Esophagus squamous epithelium (tissue), 5 donors: Measurements from ENCODE around the gene SUCLA2. TPM values are rescaled to one million over a fixed set of nuclear protein-coding genes. Genes with fewer than 3 reads are reported as not detected.

ENCODE experiments used
- DNase-seq: peaks from one replicate; lab custom pipeline; 2025; lab: John Stamatoyannopoulos, UW
- H3K27ac ChIP-seq, 4 donors: fragments of 200-600 bp; sonication (generic); one replicate each; pipeline ENCODE4 v1.5.1; 2016 to 2019; ENCODE audit warnings: mild to moderate bottlenecking in 1 of 4
- H3K27me3 ChIP-seq, 4 donors: fragments of 200-600 bp; sonication (generic); 1 replicate in 3 of 4; 2 replicates in 1 of 4; pipeline versions ENCODE4 v1.5.1 to v1.6.0; 2017 to 2021; ENCODE audit warnings: antibody characterized with exemption in 1 of 4
- H3K36me3 ChIP-seq, 3 donors: fragments of 200-600 bp; sonication (generic); one replicate each; pipeline ENCODE4 v1.5.1; 2016 to 2019
- H3K4me1 ChIP-seq, 3 donors: fragments of 200-600 bp; sonication (generic); one replicate each; pipeline ENCODE4 v1.5.1; 2017 to 2019
- H3K4me3 ChIP-seq, 4 donors: fragments of 200-600 bp; sonication (generic); 1 replicate in 3 of 4; 2 replicates in 1 of 4; pipeline ENCODE4 v1.5.1; 2016 to 2019; ENCODE audit warnings: mild to moderate bottlenecking in 2 of 4, moderate library complexity in 1 of 4
- H3K9me3 ChIP-seq, 3 donors: fragments of 200-600 bp; sonication (generic); one replicate each; pipeline ENCODE4 v1.5.1; 2016 to 2019
- POLR2A ChIP-seq, 4 donors: fragments of 450-650 bp; IDR thresholded peaks; one replicate each; pipeline ENCODE4 v1.6.1; 2017; ENCODE audit warnings: antibody characterized with exemption in 4 of 4, mild to moderate bottlenecking in 4 of 4, moderate library complexity in 3 of 4
- WGBS, 2 donors: methylation state at CpG; one replicate each; pipeline ENCODE4 v1.1.5; 2018; 5-methylcytosine and 5-hydroxymethylcytosine counted together
- intact Hi-C: fragments of 100-400 bp; cut with DNase I; formaldehyde crosslinking; loops from one replicate; pipeline ENCODE4 v1.15.0; 2022
- total RNA-seq, 4 donors: library from RNA; depleted of rRNA; stranded (reverse); fragments of >200 nt; gene quantifications; one replicate each; pipeline ENCODE4 v1.1.0, GENCODE V29; 2016
- TF ChIP-seq, protein P1 (sequence below), 6 experiments: fragments of 450-650 bp in 4 of 6; fragments of 200-600 bp in 2 of 6; sonication (generic) in 2 of 6; IDR thresholded peaks; one replicate each; pipeline ENCODE4 v1.5.1; 2016 to 2019; ENCODE audit warnings: antibody characterized with exemption in 6 of 6, mild to moderate bottlenecking in 4 of 6, moderate library complexity in 4 of 6
- donor health status: DM: yes; HTN: yes; CAD: no.

The SUCLA2 gene
- total RNA-seq, 4 donors from 2014 or later: 22.7 to 56.6 (median 47.4) TPM

DNA sequence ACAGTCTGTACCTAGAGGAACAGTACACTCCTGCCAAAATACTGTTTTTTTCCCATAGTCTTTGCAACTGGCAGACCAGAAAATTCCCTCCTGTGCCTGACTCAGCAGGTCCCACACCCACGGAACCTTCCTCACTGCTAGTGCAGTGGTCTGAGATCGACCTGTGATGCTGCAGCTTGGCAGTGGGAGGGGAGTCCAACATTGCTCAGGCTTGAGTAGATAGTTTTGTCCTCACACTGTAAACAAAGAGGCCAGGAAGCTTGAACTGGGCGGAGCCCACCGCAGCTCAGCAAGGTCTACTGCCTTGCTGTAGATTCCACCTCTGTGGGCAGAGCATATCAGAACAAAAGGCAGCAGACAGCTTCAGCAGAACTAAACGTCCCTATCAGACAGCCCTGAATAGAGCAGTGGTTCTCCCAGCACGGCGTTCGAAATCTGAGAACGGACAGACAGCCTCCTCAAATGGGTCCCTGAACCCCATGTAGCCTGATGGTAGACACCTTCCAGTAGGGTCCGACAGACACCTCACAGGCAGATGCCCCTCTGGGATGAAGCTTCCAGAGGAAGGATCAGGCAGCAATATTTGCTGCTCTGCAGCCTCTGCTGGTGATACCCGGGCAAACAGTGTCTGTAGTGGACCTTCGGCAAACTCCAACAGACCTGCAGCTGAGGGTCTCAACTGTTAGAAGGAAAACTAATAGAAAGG, 92.7 kb downstream of the SUCLA2 start:
- no peak for DNase-seq
- H3K27ac ChIP-seq: no peak overlapping the region
- H3K36me3 ChIP-seq: no peaks in the 10 kb centered on the region
- intact Hi-C loops: no loop called here
- H3K27me3 ChIP-seq: no peaks in the 10 kb centered on the region
- no peaks in the 10 kb centered on the region for H3K4me1 ChIP-seq
- 60 to 77% methylated on average over 7 to 8 of the region's 12 CpGs for WGBS, 2 donors
- TF ChIP-seq, protein P1, sequence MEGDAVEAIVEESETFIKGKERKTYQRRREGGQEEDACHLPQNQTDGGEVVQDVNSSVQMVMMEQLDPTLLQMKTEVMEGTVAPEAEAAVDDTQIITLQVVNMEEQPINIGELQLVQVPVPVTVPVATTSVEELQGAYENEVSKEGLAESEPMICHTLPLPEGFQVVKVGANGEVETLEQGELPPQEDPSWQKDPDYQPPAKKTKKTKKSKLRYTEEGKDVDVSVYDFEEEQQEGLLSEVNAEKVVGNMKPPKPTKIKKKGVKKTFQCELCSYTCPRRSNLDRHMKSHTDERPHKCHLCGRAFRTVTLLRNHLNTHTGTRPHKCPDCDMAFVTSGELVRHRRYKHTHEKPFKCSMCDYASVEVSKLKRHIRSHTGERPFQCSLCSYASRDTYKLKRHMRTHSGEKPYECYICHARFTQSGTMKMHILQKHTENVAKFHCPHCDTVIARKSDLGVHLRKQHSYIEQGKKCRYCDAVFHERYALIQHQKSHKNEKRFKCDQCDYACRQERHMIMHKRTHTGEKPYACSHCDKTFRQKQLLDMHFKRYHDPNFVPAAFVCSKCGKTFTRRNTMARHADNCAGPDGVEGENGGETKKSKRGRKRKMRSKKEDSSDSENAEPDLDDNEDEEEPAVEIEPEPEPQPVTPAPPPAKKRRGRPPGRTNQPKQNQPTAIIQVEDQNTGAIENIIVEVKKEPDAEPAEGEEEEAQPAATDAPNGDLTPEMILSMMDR (IDR thresholded peaks at IDR 0.05): no peak
- no peak for TF ChIP-seq POLR2A (IDR thresholded peaks at IDR 0.05)
- no peak overlapping the region for H3K4me3 ChIP-seq
- H3K9me3 ChIP-seq: no peaks in the 10 kb centered on the region

DNA sequence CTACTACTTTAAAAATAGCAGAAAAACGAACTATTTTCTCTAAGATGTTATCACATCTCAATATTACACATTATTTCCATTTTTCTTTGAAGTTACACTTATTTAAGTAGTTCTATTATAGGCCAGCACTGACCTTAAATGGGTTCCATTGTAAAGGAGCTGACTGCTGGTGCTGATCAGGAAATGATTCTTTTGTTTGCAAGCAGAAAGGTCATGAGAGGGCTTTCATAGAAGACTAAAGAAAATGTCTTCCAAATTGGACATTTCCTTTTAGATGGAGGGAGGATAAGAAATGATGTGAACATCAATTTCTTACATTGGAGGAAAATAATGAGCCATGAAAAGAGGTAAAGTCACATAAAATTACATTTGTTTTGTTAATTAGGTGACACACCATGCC, 96.2 kb downstream of the SUCLA2 start:
- 36 to 56% methylated on average over 1 of the region's 1 CpG for WGBS, 2 donors
- intact Hi-C loops: no loop called here
- TF ChIP-seq, protein P1 (IDR thresholded peaks at IDR 0.05): no peak
- no peak for TF ChIP-seq POLR2A (IDR thresholded peaks at IDR 0.05)

DNA sequence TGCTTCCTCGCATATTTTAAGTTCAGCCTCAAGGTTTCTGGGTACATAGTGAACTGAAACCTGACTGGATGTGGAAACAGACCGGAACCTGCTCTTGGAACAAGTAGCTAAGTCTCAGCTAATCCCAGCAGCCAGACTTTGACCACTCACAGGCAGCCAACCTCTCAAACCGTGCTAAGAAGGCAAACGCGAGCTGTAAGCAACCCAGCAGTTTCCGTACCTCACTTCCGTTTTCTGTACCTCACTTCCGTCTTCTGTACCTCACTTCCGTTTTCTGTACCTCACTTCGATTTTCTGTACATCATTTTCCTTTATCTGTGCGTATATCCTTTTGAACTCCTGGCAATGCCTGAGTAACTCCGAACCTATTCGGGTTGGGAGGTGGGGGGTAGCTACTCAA, 96.8 kb downstream of the SUCLA2 start:
- Histone ChIP-seq H3K4me3 (peak overlapping the region in 1 of 4 donors; percentile 39), H3K36me3 (no peaks in the 10 kb centered on the region), H3K4me1 (no peaks in the 10 kb centered on the region), H3K9me3 (no peaks in the 10 kb centered on the region), H3K27ac (no peak overlapping the region), H3K27me3 (no peaks in the 10 kb centered on the region)
- no peak for DNase-seq
- WGBS, 2 donors: 82 to 83% methylated on average over 13 of the region's 13 CpGs
- intact Hi-C loops: no loop called here
- TF ChIP-seq, protein P1 (IDR thresholded peaks at IDR 0.05): no peak
- TF ChIP-seq POLR2A (IDR thresholded peaks at IDR 0.05): no peak

More for the DNA sequence above, 96.2 kb downstream of the SUCLA2 start:
- Histone ChIP-seq H3K27ac (no peak overlapping the region), H3K4me1 (no peaks in the 10 kb centered on the region), H3K4me3 (no peak overlapping the region), H3K9me3 (no peaks in the 10 kb centered on the region), H3K27me3 (no peaks in the 10 kb centered on the region), H3K36me3 (no peaks in the 10 kb centered on the region)
- no peak for DNase-seq

DNA sequence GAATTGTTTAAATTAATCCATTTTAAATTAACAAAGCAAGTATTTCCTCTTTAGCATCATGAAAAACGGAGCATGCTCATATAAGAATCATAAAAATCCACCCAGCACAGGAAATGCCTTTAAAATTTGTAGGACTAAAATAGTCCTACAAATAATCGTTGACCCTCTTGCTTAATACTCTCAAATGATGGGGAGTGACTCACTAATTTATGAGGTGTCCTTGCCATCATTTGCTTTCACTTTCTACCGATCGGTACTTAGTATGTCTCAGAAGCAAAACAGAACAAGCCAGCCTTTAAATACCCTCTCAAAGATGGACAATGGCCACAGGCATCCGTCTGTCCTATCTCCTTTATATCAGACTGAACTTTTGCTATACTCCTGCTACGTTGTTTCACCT, 97.2 kb downstream of the SUCLA2 start:
- Histone ChIP-seq H3K4me1 (no peaks in the 10 kb centered on the region), H3K9me3 (no peaks in the 10 kb centered on the region), H3K4me3 (peak overlapping the region in 1 of 4 donors; percentile 39), H3K27me3 (no peaks in the 10 kb centered on the region), H3K27ac (no peak overlapping the region), H3K36me3 (no peaks in the 10 kb centered on the region)
- WGBS, 2 donors: 37 to 41% methylated on average over 6 of the region's 6 CpGs
- no peak for DNase-seq
- TF ChIP-seq, protein P1 (IDR thresholded peaks at IDR 0.05): no peak
- TF ChIP-seq POLR2A (IDR thresholded peaks at IDR 0.05): no peak
- intact Hi-C loops: no loop called here

DNA sequence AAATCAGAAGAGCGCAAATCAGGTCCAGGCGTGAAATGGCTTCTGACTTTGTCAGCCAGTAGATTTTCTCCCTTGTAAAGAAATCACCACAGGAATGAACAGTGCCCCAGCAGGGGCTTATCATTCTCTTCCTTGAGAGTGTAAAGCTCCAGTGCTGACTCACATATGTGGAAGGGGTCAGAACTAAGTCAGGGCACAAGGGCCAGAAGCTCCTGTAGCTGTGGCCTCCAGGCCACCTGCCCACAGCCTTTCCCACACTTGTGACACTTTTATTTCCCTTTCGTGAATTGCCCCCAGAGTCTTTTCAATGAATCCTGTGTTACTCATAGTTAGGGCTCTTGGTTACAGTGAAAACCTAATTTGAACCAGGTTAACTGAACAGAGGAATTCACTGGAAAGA, 99.6 kb downstream of the SUCLA2 start:
- H3K9me3 ChIP-seq: no peaks in the 10 kb centered on the region
- no peaks in the 10 kb centered on the region for H3K4me1 ChIP-seq
- intact Hi-C loops: no loop called here
- 84 to 93% methylated on average over 3 of the region's 3 CpGs for WGBS, 2 donors
- no peak overlapping the region for H3K27ac ChIP-seq
- H3K27me3 ChIP-seq: no peaks in the 10 kb centered on the region
- TF ChIP-seq POLR2A (IDR thresholded peaks at IDR 0.05): no peak
- TF ChIP-seq, protein P1 (IDR thresholded peaks at IDR 0.05): no peak
- H3K36me3 ChIP-seq: no peaks in the 10 kb centered on the region
- H3K4me3 ChIP-seq: no peak overlapping the region
- DNase-seq: no peak
